Mesendoderm (in vitro differentiated cells): Measurements from ENCODE around the gene C4B.

Experiments
- DNase-seq: peaks from one replicate; pipeline ENCODE4 v3.0.0; 2013
- H2AK5ac ChIP-seq: 2 replicates; pipeline ENCODE4 v1.6.1; 2013; ENCODE audit warnings: low read length, inconsistent platforms
- H2BK120ac ChIP-seq: 2 replicates; pipeline ENCODE4 v1.6.1; 2013; ENCODE audit warnings: low read depth, mild to moderate bottlenecking, low read length, moderate library complexity, mixed read lengths
- H2BK15ac ChIP-seq: replicated peaks from 2 replicates; pipeline ENCODE4 v1.6.1; 2013; ENCODE audit warnings: low read depth, mild to moderate bottlenecking, moderate library complexity
- H2BK5ac ChIP-seq: 2 replicates; pipeline ENCODE4 v1.6.1; 2013; ENCODE audit warnings: low read length, inconsistent platforms
- H3K18ac ChIP-seq: 2 replicates; pipeline ENCODE4 v1.6.1; 2013; ENCODE audit warnings: mild to moderate bottlenecking, low read length, mixed read lengths
- H3K23ac ChIP-seq: one replicate; pipeline ENCODE4 v1.6.1; 2013; ENCODE audit warnings: low read length
- H3K27ac ChIP-seq: 2 replicates; pipeline ENCODE4 v1.5.1; 2013; ENCODE audit warnings: low read depth, mild to moderate bottlenecking, inconsistent platforms, low read length, moderate library complexity
- H3K27me3 ChIP-seq: 2 replicates; pipeline ENCODE4 v1.6.1; 2013; ENCODE audit warnings: low read length, control low read depth, mild to moderate bottlenecking, inconsistent platforms; ENCODE audit not compliant: insufficient read depth, poor library complexity
- H3K36me3 ChIP-seq: 2 replicates; pipeline ENCODE4 v1.6.1; 2013; ENCODE audit warnings: low read length, inconsistent platforms; ENCODE audit not compliant: control insufficient read depth, insufficient read depth
- H3K4ac ChIP-seq: one replicate; pipeline ENCODE4 v1.6.1; 2013; ENCODE audit warnings: low read depth, mild to moderate bottlenecking, low read length, moderate library complexity
- H3K4me1 ChIP-seq: 2 replicates; pipeline ENCODE4 v1.6.1; 2013; ENCODE audit warnings: low read depth, low read length, inconsistent platforms; ENCODE audit not compliant: control insufficient read depth
- H3K4me2 ChIP-seq: 2 replicates; pipeline ENCODE4 v1.6.1; 2013; ENCODE audit warnings: low read length
- H3K4me3 ChIP-seq: 2 replicates; pipeline ENCODE4 v1.5.1; 2013; ENCODE audit warnings: mild to moderate bottlenecking, low read length
- H3K56ac ChIP-seq: one replicate; pipeline ENCODE4 v1.6.1; 2013; ENCODE audit warnings: low read length
- H3K79me1 ChIP-seq: 2 replicates; pipeline ENCODE4 v1.6.1; 2013; ENCODE audit warnings: low read length, inconsistent platforms
- H3K79me2 ChIP-seq: 2 replicates; pipeline ENCODE4 v1.6.1; 2013; ENCODE audit warnings: mild to moderate bottlenecking, low read length; ENCODE audit not compliant: control insufficient read depth, insufficient read depth
- H3K9ac ChIP-seq: 2 replicates; pipeline ENCODE4 v1.6.1; 2013; ENCODE audit warnings: low read length, inconsistent platforms
- H4K5ac ChIP-seq: one replicate; pipeline ENCODE4 v1.6.1; 2013; ENCODE audit warnings: low read length
- H4K8ac ChIP-seq: one replicate; pipeline ENCODE4 v1.6.1; 2013; ENCODE audit warnings: low read depth, mild to moderate bottlenecking, control low read depth, low read length, moderate library complexity
- WGBS: extraction: QIAGEN DNeasy Blood & Tissue Kit; methylation state at CpG from one replicate; pipeline ENCODE4 v1.1.7; 2013; ENCODE audit warnings: low lambda C conversion rate, missing lambda C conversion rate; ENCODE audit not compliant: insufficient coverage; ENCODE audit errors: extremely low coverage; 5-methylcytosine and 5-hydroxymethylcytosine counted together

Gene C4B

DNA sequence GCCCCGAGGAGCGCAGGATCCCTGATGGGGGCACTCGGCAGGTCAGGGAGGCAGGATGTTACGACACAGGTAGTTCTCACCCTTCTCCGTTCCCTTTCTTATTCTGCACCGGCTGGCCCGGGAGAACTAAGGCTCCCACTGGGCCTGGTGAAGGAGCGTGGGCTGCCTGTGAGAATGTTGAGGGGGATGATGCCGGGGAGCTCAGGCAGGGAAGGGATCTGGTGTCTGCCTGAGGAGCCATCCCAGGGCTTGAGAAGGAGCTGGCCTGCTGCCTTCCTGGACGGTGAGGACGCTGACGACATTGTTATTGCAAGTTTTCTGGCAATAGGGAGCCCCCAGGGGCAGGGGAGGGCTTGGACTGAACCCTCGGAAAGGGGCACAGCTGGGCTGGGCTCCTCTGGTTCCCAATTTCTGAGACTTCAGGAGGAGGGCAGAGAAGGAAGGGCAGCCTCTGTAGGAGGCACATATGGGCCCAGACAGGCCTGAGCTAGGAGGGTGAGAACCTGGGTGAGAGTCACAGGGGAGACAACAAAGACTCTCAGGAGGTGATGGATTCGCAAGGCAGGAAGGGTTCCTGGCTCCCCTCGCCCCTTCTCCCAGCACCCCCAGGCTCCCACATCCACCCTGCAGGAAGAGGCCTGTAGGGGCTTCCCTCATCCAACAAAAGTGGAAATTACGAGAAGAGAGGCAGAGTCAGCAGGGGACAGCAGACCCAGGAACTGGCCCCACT lies 56.4 kb downstream of the C4B start:
- Histone ChIP-seq H3K23ac (no peak overlapping the region), H2BK15ac (no peak overlapping the region), H3K27me3 (no peaks in the 10 kb centered on the region), H3K36me3 (no peaks in the 10 kb centered on the region), H3K9ac (no peak overlapping the region), H3K79me1 (no peaks in the 10 kb centered on the region), H4K8ac (no peak overlapping the region), H3K18ac (no peak overlapping the region), H2AK5ac (no peak overlapping the region), H3K56ac (no peak overlapping the region), H2BK120ac (no peak overlapping the region), H3K27ac (no peak overlapping the region), H4K5ac (no peak overlapping the region), H3K4me3 (no peak overlapping the region), H3K4me2 (no peak overlapping the region), H2BK5ac (no peak overlapping the region), H3K4me1 (no peaks in the 10 kb centered on the region), H3K79me2 (no peaks in the 10 kb centered on the region), H3K4ac (no peak overlapping the region)
- no CpG with 5 or more reads among the region's 16 CpGs for WGBS
- DNase-seq = no peak

GRCh38 chr6:32073101-32073500 lies 58.5 kb downstream of the C4B start:
- H2BK15ac ChIP-seq = no peak overlapping the region
- no peak overlapping the region for H2AK5ac ChIP-seq
- no peaks in the 10 kb centered on the region for H3K79me2 ChIP-seq
- no peaks in the 10 kb centered on the region for H3K36me3 ChIP-seq
- no peak overlapping the region for H3K4me3 ChIP-seq
- no peak overlapping the region for H2BK120ac ChIP-seq
- H2BK5ac ChIP-seq = no peak overlapping the region
- no peak overlapping the region for H3K27ac ChIP-seq
- no peak overlapping the region for H3K56ac ChIP-seq
- H4K8ac ChIP-seq = no peak overlapping the region
- H3K4me1 ChIP-seq = no peaks in the 10 kb centered on the region
- no peak for DNase-seq
- no CpG with 5 or more reads among the region's 3 CpGs for WGBS
- no peak overlapping the region for H3K4ac ChIP-seq
- no peak overlapping the region for H4K5ac ChIP-seq
- H3K9ac ChIP-seq = no peak overlapping the region
- H3K4me2 ChIP-seq = no peak overlapping the region
- no peaks in the 10 kb centered on the region for H3K27me3 ChIP-seq
- H3K23ac ChIP-seq = no peak overlapping the region
- H3K79me1 ChIP-seq = no peaks in the 10 kb centered on the region
- no peak overlapping the region for H3K18ac ChIP-seq

GRCh38 chr6:32073613-32074012 lies 59.0 kb downstream of the C4B start:
- Histone ChIP-seq H2BK15ac (no peak overlapping the region), H3K9ac (no peak overlapping the region), H3K79me1 (no peaks in the 10 kb centered on the region), H3K18ac (no peak overlapping the region), H4K8ac (no peak overlapping the region), H3K4me3 (no peak overlapping the region), H3K23ac (no peak overlapping the region), H3K79me2 (no peaks in the 10 kb centered on the region), H3K27ac (no peak overlapping the region), H2AK5ac (no peak overlapping the region), H2BK120ac (no peak overlapping the region), H2BK5ac (no peak overlapping the region), H3K4ac (no peak overlapping the region), H3K4me1 (no peaks in the 10 kb centered on the region), H3K27me3 (no peaks in the 10 kb centered on the region), H3K56ac (no peak overlapping the region), H3K4me2 (no peak overlapping the region), H4K5ac (no peak overlapping the region), H3K36me3 (no peaks in the 10 kb centered on the region)
- no peak for DNase-seq
- no CpG with 5 or more reads among the region's 10 CpGs for WGBS

DNA sequence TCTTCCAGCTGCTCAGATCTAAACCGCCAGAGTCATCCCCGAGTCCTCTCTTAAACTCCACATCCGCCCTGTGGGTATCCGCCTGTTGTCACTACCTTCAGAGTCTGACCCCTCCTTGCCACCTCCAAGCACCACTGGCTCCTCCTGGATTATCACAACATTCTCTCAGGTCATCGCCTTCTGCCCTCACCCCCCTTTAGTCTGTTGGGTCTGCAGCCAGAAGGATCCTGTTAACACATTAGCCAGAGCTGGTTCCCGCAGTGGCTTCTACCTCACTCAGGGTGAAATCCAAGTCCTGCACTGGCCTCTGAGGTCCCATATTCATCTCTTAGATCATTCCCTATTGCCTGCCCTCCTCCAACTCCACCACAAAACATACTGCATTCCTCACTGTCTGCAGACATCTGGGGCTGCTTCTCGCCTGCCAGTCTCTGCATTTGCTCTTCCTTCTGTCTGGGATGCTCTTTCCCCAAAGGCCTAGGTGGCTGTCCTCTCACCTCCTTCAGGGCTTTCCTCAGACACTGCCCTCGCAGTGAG lies 60.5 kb downstream of the C4B start:
- Histone ChIP-seq H3K4me3 (no peak overlapping the region), H3K23ac (no peak overlapping the region), H3K79me1 (no peaks in the 10 kb centered on the region), H3K4ac (no peak overlapping the region), H3K18ac (no peak overlapping the region), H2BK120ac (no peak overlapping the region), H3K27ac (no peak overlapping the region), H2AK5ac (no peak overlapping the region), H4K5ac (no peak overlapping the region), H3K56ac (no peak overlapping the region), H2BK15ac (no peak overlapping the region), H2BK5ac (no peak overlapping the region), H3K79me2 (no peaks in the 10 kb centered on the region), H3K27me3 (no peaks in the 10 kb centered on the region), H3K4me2 (no peak overlapping the region), H4K8ac (no peak overlapping the region), H3K36me3 (no peaks in the 10 kb centered on the region), H3K4me1 (no peaks in the 10 kb centered on the region), H3K9ac (no peak overlapping the region)
- no peak for DNase-seq
- WGBS = no CpG with 5 or more reads among the region's 8 CpGs

DNA sequence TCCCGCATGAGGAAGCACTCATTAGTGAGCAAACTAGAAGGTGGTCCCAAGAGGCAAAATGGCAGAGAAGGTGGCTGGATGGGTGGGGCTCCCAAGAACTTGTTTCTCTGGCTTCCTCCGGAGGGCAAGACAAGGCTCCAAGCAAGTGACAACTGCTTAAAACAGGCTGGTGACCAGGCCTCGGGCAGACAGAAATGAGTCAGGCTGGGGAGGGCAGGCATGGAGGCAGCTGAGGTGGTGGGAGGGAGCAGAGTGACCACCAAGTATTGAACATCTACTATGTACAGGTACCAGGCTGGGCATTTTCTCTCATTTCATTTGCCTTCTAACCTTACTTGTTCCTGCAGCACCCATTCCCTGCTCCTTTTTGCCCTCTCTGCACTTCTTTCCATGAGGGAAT lies 61.2 kb downstream of the C4B start:
- Histone ChIP-seq H2BK5ac (no peak overlapping the region), H2AK5ac (no peak overlapping the region), H3K79me1 (no peaks in the 10 kb centered on the region), H4K5ac (no peak overlapping the region), H3K4me3 (no peak overlapping the region), H3K27ac (no peak overlapping the region), H3K4me2 (no peak overlapping the region), H3K27me3 (no peaks in the 10 kb centered on the region), H3K4me1 (no peaks in the 10 kb centered on the region), H3K18ac (no peak overlapping the region), H2BK120ac (no peak overlapping the region), H3K36me3 (no peaks in the 10 kb centered on the region), H3K56ac (no peak overlapping the region), H2BK15ac (no peak overlapping the region), H3K23ac (no peak overlapping the region), H3K9ac (no peak overlapping the region), H3K4ac (no peak overlapping the region), H4K8ac (no peak overlapping the region), H3K79me2 (no peaks in the 10 kb centered on the region)
- no peak for DNase-seq
- WGBS = no CpG with 5 or more reads among the region's 3 CpGs

GRCh38 chr6:32076321-32076809 lies 61.8 kb downstream of the C4B start:
- no peaks in the 10 kb centered on the region for H3K27me3 ChIP-seq
- H2BK120ac ChIP-seq = no peak overlapping the region
- no peak overlapping the region for H4K8ac ChIP-seq
- H3K56ac ChIP-seq = no peak overlapping the region
- peak; percentile 72 for DNase-seq
- no peak overlapping the region for H3K23ac ChIP-seq
- H2BK15ac ChIP-seq = no peak overlapping the region
- no CpG with 5 or more reads among the region's 12 CpGs for WGBS
- H3K79me1 ChIP-seq = no peaks in the 10 kb centered on the region
- H3K36me3 ChIP-seq = no peaks in the 10 kb centered on the region
- H2BK5ac ChIP-seq = no peak overlapping the region
- no peak overlapping the region for H3K4ac ChIP-seq
- H3K18ac ChIP-seq = no peak overlapping the region
- H3K4me2 ChIP-seq = no peak overlapping the region
- H4K5ac ChIP-seq = no peak overlapping the region
- no peaks in the 10 kb centered on the region for H3K79me2 ChIP-seq
- no peak overlapping the region for H3K4me3 ChIP-seq
- H3K27ac ChIP-seq = no peak overlapping the region
- no peak overlapping the region for H2AK5ac ChIP-seq
- no peak overlapping the region for H3K9ac ChIP-seq
- no peaks in the 10 kb centered on the region for H3K4me1 ChIP-seq
